GM20431 (cell line): Measurements from ENCODE around the gene NT5C3B.

ENCODE experiments used
- in situ Hi-C: fragments of 300-500 bp; cut with MseI, MboI; formaldehyde crosslinking; loops from one replicate; pipeline ENCODE4 v1.15.0; 2020; ENCODE audit warnings: low sequenced_read_pairs; ENCODE audit not compliant: unreplicated experiment

NT5C3B gene

DNA sequence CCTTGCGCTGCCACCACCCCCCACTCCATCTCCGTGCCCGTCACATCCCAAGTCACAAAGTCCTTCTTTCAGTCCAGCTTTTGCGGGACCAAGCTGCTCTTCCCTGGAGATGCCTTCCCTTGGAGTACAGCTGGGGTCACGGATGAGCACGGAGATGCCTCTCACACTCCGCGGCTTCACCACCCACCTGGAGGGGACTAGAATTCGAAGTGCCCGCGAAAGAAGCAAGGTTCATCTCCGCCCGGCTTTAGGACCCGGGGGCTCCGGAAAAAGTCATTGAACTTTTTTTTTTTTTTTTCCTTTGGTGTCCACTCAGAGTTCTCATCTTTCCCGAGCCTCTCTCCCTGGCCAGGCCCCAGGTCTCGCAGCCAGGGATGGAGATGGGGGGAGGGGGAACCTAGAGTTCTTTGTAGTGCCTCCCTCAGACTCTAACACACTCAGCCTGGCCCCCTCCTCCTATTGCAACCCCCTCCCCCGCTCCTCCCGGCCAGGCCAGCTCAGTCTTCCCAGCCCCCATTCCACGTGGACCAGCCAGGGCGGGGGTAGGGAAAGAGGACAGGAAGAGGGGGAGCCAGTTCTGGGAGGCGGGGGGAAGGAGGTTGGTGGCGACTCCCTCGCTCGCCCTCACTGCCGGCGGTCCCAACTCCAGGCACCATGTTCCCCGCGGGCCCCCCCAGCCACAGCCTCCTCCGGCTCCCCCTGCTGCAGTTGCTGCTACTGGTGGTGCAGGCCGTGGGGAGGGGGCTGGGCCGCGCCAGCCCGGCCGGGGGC is 23.5 kb downstream of the NT5C3B start, which contains the start of gene FKBP10:
Gene FKBP10, plus strand, starts transcription at position 624 of the 771 bp plus-strand sequence. Its CDS starts 31 bp downstream, at position 655.
- in situ Hi-C loops: no loop called here

DNA sequence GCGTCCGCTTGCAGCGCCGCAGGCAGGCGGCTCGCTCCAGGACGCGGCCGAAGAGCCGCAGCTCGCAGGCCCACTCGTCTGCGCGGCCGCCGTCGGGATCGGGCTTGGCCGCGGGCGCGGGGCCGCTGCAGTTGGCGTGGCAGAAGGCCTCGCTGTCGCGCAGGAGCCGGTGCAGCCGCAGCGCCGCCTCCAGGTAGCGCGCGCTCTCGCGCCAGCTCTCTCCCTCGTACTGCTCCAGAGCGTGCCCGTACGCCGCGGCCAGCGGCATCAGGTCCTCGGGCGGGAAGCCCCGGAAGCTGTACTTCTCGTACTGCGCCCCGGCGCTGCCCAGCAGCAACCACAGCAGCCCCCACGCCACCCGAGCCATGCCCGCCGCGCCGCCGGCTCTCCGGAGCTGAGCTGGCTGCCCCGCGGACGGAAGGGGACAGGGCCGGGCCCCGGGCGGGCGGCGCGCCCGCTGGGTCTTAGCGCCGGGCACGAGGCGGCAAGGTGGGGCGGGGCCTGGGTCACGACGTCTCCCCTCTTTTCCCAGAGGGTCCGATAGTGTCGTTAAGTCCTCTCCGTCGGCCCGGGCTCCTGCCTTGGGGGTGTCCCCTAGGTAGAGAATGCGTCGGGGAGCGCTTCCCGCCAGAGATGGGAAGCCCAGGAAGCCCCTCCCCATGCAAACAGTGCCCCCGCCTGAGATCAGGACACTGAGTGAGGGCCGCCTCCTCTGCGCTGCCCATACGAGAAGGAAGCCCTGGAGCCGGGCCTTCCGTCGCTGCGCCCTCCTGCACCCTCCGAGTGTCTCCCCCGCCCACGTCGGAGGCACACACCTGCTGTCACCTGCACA is 24.3 kb downstream of the NT5C3B start, which contains the start of gene P3H4:
Gene P3H4, minus strand, starts transcription at position 401 of the 832 bp plus-strand sequence. Its CDS starts 34 bp downstream, at position 367.
- in situ Hi-C loops: no loop called here

DNA sequence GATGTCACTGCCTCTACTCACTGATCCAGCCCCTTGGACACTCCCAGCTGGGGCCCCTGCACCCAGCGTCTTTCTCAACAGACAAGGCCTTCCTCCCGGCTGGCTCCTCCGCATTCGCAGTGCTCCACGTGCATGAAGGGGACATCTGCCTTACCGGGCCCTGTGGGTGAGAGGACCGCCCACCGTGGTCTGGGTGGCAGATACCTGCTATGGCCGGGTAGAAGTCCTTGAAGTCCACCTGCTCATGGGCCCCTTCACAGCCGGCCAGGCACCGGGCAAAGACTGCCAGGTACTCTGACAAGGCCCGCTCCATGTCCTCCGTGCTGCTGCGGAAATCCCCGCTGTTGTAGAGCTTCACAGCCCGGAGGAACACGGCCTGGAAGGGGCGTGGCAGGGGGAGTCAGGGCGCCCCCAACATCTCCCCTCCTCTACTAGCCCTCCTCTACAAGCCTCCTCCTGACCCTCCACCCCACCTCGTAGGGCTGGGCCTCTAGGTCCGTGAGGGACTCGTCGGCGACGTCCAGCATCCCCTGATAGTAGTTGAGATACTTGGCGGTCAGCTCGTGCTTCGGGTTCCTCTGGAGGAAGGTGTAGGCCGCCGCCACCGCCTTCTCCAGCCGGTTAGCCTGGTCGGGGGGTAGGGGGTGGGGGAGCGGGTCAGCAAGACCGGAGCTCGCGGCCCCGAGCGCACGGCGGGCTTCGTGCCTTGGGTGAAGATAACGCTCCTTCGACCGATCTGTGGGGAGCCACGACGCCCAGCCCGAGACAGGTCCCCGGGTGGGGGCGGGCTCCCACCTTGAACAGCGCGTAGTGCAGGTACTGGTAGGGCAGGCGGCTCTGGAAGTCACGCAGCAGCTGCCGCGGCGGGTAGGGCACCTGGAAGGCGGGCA is 25.1 kb downstream of the NT5C3B start:
- in situ Hi-C loops: no loop called here

DNA sequence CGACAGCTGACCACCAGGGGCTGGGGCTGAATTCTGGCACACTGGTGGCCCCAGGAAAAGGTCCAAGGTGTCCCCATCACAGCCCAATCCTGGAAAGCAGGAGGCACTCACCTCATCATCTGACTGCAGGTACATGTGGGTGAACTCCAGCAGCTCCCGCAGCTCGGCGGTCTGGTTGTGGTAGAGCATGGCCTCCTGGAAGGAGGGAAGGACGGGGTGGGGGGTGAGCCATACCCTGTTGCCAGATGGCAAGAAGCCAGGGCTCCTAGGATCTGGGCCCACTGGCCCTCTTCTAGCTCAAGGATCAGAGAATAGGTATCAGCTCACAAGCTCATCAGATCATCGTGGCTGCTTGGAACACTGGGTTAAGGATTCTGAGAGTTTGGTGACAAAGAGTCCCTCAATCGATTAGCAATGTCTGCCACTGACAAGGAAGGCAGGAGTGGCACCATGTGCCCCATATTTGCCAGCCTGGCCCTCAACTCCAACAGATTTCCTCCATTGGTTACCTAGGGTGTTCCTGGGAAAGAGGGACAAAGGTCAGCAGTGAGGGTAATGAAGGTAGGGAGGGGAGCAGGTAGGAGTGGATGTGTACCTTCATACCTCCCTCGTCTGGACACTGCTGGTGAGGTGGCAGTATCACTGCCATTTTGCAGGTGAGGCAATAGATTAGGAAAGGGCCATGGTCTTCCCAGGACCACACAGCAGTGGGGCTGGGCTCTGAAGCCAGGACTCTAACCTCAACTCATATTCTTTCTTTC is 29.2 kb downstream of the NT5C3B start:
- in situ Hi-C loops: loop anchor here (10.0 kb wide), 1 partner anchor 72 kb away; the partner anchor contains the start of gene HAP1

DNA sequence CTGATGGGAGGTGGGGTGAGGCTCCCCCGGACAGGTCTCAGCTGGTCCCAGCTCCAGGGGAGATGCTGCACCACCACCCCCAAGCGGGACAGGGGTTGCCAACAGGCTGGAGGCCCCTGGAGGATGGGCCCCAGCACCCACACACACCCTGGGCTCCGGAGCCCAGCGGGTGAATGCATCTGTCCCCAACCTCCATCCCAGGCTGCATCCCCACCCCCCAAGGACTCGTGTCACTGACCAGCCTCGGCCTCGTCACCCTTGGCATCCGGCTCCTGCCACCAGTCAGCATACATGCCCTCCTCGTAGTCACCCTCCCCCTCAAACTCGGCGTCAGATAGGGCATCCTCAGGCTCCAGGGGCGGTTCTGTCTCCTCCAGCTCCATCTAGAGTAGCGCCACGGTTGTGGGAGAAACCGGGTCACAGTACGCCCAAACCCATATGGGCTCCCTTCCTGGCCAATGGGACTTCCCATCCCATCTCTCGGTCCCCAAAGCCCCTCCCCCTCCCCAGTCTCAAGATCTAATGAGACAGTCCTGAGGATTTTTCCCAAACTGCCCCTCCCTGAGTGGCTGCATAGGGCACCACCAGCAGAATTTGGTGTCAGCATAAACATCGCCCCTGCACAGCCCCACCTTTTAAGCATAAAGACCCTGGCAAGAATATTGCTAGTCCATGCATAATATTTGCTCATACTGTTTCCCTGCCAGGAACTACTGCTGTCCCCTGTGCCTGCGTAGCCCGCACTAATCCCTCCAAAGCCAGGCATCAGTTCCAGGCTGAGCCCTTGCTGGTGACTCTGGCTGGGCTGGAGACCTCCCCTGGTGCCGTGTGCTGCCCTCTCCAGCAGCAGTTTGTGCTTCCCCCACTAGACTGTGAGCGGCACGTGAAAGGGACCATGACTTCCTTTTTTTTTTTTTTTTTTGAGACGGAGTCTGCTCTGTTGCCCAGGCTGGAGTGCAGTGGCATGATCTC is 32.7 kb downstream of the NT5C3B start:
- in situ Hi-C loops: loop anchor here (10.0 kb wide), 1 partner anchor 69 kb away; the partner anchor contains the start of gene HAP1

DNA sequence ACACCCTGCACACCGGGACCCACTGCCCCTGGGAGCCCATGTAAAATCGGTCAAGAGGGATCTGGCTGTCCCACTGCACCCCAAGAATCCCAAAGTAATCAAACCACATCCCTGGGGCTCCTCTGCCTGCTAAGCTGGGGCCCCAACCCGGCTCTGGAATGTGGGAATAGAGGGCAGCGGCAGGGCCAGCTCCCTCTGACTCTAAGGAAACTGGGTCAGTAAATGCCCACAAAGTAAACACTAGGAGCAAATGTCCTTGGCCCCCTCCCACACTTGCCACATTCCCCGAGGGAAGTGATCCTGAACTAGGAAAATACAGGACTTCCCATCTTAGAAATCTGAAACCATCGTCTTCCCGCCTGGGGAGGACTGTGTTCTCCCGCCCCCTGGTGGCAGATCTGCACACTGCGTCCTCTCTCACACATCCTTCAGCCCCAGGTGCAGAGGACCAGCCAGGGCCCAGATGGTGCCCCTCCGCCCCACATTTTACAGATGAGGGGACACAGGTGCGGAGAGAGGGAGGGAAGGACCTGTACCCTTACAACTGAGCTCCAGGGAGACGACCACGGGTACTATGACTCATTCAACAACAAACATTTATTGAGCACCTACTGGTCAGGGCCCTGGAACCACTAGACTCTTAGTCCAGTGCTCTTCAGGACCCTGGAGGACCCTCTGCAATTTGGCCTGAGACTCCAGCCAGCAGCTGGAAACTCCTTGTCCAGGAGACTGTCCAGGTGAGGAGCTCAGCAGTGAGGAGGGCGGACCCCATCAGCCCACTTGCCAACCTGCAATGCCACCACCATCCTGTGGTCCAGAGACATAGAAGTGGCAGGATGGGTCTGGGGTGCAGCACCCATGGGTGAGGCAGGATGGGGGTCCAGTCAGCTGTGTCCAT is 34.4 kb downstream of the NT5C3B start:
- in situ Hi-C loops: loop anchor here (10.0 kb wide), 1 partner anchor 67 kb away; the partner anchor contains the start of gene HAP1

DNA sequence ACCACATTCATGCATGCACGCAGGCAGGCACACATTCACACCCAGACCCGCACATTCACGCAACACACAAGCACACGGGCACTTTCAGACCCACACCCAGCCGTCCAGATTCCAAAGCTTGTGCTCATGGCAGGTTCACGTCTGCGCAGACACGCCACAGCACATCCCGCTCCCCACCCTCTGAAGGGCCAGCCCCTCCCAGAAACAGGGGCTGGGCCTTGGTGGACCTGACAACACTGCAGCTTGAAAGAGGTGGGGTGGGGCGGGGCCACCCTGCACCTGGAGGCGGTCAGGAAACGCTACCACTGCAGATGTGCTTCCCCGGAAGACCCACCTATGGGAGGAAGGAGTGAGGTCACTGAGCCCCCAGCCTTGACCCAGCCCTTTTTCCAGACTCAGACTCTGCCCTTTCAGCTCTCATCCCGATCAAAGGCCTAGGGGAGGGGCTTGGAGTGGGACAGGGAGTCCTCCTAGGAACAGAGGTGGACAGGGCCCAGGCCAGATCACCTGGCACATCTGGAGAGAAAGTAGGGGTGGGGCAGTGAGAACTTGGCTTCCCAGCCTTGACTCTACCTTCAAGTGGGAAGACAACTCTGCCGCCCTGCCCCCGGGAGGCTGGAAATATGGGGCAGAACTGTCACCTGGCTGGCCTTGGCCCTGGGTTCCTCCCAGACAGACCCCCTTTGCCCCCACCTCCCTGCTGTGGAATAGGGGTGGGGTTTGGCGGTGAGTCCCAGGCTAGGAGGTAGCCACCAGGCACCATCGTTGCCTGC is 35.2 kb downstream of the NT5C3B start:
- in situ Hi-C loops: loop anchor here (10.0 kb wide), 1 partner anchor 66 kb away; the partner anchor contains the start of gene HAP1

DNA sequence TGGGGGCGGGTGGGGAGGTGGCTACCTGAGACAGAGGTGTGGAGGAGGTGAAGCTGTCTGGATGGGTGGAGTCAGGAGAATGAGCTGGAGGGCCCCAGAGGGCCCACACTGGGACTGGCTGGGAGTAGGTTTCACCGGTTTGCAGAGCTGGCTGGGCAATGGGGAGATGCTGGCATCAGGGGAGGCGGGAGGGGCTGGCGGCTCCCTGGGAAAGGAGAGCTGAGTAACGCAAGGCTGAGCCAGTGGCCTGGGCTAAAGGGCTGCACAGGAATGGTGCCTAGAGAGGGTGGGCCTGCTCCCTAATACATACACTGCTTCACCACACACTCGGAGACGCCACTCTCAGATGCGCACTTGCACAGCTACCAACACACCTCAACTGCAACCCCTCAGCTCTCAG is 36.7 kb downstream of the NT5C3B start:
- in situ Hi-C loops: no loop called here

DNA sequence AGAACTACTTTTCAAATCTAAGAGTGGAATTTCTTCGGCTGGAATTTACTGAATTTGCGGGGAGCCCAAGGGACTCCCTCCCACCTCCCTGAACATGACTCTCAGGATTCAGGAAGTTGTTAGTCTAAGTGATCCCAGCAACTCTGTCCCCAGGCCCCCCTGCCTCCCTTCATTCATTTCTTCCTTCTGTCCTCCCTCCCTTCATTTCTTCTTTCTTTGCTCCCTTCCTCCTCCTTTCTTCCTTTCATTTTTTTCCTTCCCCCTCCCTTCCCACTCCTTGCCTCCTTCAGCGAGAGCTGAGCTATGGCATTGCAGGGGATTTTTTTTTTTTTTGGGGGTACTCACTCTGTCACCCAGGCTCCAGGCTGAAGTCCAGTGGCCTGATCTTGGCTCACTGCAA is 38.7 kb downstream of the NT5C3B start:
- in situ Hi-C loops: no loop called here

DNA sequence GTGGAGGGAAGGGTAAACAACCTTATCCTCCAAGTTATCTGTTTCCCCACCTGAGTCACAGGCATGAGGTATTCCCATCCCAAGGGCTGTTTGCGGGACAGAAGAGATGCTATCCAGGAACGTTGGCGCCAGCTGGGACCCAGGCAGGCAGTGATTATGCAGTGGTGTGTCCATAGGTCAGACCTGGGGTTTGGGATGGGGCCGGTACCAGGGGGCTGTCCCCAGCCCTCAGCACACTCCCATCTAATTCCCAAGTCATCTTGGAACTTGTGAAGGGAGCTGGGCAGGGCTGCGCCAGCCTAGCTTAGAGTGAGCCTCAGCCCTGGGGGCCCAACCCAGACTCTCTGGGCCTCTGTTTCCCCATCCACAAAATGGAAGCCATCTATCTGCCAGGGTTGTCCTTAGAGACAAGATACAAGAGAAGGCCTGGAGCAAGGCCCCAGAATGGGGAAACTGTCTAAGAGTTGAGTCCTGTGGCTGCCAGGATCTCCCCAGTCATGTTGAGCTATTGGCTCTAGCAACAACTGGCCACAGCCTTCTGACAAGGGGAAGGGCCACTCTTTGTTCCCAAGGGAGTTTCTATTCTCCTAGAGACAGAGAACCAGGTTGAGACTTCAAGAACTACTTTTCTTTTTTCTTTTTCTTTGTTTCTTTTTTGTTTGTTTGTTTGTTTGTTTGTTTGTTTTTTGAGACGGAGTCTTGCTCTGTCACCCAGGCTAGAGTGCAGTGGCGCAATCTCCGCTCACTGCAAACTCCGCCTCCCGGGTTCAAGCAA is 39.7 kb downstream of the NT5C3B start:
- in situ Hi-C loops: no loop called here

DNA sequence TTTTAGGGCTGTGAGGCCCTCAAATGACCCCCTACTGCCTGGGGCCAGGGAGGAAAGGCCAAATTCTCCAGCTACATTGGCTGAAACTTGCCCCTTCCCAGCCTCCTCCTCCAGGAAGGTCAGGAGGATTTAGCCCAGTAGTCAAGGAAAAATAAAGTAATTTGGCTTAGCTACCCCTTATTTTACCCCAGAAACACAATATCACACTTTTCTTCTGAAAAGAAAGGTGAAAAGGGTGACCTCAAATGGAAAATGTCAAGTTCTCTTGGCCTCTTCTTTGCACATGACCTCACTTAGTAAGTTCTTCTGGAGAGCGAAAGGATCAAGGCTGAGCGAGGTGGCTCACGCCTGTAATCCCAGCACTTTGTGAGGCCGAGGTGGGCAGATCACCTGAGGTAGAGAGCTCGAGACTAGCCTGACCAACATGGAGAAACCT is 41.5 kb downstream of the NT5C3B start:
- in situ Hi-C loops: no loop called here

DNA sequence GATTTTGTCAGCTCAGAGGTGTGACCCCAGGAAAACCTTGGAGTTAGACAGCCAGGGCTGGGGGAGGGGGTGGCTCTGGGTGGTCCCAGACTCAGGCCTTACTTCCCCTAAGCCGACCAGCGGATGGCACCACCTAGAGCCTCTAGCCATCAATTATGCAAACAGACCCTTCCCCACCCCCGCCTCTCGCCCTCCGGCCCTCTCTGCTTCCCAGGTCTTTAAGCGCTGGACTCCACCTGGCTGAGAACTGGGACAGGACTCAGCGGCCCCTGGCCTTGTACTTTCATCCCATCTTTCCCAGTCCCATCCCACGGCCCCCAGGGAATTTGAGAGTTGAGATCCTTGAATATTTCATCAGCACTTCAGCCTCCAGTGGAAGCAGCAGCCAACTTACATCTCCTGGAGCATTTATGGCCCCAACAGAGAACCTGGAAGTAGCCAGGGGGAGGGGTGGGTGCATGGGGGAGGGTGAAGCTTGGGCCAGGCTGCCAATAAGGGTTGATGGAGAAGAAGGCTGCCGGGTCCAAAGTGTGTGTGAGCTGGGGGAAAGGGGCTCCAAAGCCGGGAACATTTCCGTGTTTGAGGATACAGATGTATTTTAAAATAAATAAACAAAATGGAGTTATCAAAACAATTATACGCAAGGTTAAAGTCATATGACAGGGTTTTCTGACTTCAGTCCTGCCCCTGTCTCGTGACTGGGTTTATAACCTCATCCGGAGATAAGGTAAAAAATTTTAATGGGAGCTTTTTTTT is 42.1 kb downstream of the NT5C3B start:
- in situ Hi-C loops: no loop called here

DNA sequence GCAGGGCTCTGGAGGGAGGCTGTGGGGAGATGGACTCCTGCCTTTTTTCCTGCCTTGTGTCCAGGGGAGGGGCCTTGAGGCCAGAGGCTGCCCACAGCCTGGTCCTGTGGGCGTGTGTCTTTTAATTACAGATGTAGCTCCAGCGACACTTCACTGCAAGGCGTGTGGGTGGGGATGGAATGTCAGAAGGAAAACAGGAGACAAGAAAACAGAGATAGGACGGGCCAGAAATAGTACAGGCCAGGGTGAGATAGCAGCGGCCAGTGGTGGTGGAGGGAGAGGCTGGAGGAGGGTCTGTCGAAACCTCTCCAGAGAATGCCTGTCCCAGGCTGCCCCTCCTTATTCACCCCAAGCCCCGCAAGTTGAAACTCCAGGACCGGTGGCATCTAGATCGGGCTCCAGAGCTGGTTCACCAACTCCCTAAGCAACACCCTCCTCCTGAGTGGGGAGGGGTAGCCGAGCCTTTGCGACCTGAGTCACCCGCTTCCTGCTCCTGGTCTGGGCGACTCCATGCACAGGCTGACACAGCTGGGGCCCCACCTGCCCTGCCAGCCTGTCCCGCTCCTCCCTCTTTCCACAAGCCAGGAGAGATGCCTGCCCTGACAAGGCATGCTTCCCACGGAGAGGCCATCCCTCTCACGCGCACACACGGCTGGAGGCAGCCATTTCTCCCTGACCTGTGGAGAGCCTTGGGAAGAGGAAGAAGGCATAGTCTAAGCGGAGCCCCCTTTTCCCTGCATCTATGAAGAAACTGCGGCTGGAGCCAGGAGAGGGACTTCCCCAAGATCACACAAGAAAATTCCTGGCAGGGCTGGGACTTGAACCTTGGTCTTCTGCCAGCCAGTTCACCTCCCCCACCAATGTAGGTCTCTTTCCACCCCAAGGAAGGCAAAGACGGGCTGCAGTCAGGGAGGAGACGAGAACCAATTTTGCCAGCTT is 42.9 kb downstream of the NT5C3B start:
- in situ Hi-C loops: no loop called here

DNA sequence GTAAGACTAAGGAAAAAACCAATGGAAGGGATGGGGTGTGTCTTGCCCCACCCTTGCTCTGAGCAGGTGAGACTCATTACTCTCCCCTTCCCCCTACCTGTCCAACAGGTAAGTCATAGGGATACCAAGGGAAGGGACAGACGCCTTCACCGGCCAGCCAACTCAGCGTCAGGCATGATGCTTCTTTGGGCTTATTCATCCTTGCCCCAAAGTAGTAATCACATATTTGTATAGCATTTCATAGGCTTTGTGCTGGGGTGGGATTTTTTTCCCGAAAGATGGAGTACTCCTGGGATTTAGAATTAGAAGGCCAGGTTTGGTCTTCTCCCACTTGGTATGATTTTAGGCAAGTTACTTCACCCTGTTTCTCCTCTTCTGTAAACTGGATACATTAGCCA is 49.0 kb downstream of the NT5C3B start:
- in situ Hi-C loops: no loop called here
